HTERT RPE-1 (cell line): ENCODE measurements around the gene HNRNPK.

Source experiments
- in situ Hi-C: fragments of 300-500 bp; cut with MboI; formaldehyde crosslinking; loops from 4 replicates; pipeline ENCODE4 v1.14.3; 2020; ENCODE audit warnings: low sequenced_read_pairs

The HNRNPK gene

GRCh38 chr9:83934569-83935275 lies 45.3 kb downstream of the HNRNPK start:
- in situ Hi-C loops = no loop called here

GRCh38 chr9:83933790-83934189 lies 46.2 kb downstream of the HNRNPK start:
- in situ Hi-C loops = no loop called here

GRCh38 chr9:83932851-83933250 lies 47.2 kb downstream of the HNRNPK start:
- in situ Hi-C loops = no loop called here

- in situ Hi-C loops = no loop called here
Measured at GRCh38 chr9:83932011-83932410, 48.0 kb downstream of the HNRNPK start.

GRCh38 chr9:83930881-83931280 lies 49.1 kb downstream of the HNRNPK start:
- in situ Hi-C loops = no loop called here

- in situ Hi-C loops = no loop called here
Measured at GRCh38 chr9:83927591-83927990, 52.4 kb downstream of the HNRNPK start.

- in situ Hi-C loops = no loop called here
Measured at GRCh38 chr9:83920927-83921707, 58.9 kb downstream of the HNRNPK start, which contains the start of gene KIF27. Gene KIF27 (minus strand): TSS chr9:83921432. CDS start chr9:83915591, 5,841 bp downstream.

GRCh38 chr9:83920469-83920926 lies 59.5 kb downstream of the HNRNPK start:
- in situ Hi-C loops = no loop called here

- in situ Hi-C loops = no loop called here
Measured at GRCh38 chr9:83919111-83919510, 60.9 kb downstream of the HNRNPK start.
